ENCODE measurements around the gene NOL9. TPM values are rescaled to one million over a fixed set of nuclear protein-coding genes. Genes with fewer than 3 reads are reported as not detected.
A peak's percentile ranks its signal among the peaks of the same experiment; 100 is the strongest.

The NOL9 gene
- total and polyA plus RNA-seq, 4 donors, result 13.2 to 26.2 (median 23.7) TPM

DNA sequence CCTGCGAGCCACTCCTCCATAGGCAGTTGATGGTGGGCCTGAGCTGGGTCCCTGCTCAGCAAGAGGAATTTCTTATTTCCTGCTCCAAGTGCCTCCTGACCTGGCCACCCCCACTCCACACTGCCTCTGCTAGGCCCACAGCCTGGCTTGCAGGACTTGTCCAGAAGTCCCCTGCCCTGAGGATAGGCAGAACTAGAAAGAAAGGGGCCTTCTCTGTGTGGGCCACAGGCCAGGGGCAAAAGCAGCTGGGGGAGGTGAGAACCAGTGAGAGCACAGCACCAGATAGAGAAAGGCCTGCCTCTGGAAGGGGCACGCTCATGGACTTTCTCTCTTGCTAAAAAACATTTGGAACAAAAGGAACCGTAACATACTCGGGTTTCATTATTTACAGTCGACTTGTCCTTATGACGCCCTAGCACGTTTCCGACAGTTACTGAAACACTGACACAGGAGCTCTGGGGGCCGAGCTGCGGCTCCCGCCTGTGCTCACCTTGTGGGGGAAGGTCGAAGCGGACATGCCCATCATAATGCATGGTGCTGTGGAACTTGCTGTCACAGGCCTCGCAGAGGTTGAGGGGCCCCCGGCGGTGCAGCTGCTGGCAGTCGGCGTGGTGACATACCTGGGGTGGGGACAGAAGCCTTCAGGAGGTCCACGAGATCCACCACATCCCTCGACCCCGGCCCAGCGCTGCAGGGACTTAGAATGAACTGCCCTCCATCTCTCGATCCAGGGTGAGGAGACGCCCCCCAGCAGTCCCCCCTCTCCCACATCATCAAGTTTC, 77.1 kb downstream of the NOL9 start:
- no peak overlapping the region for H3K4me3 ChIP-seq (ENCODE audit: low read depth, low read length)
- 72% methylated on average over 24 of the region's 24 CpGs for WGBS (ENCODE audit: insufficient coverage)

DNA sequence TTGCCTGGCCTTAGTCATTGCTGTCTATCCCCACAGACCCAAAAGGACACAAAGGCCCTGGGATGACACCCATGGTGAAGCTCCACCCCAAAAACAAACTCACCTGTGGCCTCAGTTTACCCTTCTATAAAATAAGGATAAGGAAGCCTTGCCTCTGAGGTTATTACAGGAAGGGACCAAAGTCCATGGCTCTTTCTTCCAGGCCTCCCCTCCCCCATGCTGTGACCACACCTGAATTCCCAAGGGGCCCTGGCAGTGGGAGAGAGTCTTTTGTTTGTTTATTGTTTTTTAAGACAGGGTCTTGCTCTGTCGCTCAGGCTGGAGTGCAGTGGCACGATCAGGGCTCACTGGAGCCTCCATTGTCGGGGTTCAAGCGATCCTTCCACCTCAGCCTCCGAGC, 77.8 kb downstream of the NOL9 start:
- peaks cover 55% of the 10 kb centered on the region for H3K36me3 ChIP-seq (ENCODE audit: control insufficient read depth, insufficient read depth, low read length)
- 81% methylated on average over 5 of the region's 5 CpGs for WGBS (ENCODE audit: insufficient coverage)

More for the DNA sequence above, 77.1 kb downstream of the NOL9 start:
- DNase-seq (ENCODE audit: low read depth in 4 of 6, low spot score in 6 of 6), result no peak
- H3K36me3 ChIP-seq (ENCODE audit: control insufficient read depth, insufficient read depth, low read length), result peaks cover 47% of the 10 kb centered on the region
- no peaks in the 10 kb centered on the region for H3K27me3 ChIP-seq (ENCODE audit: control insufficient read depth, insufficient read depth, low read length)
- H3K9me3 ChIP-seq (ENCODE audit: control insufficient read depth, insufficient read depth, low read length), result no peaks in the 10 kb centered on the region
- H3K27ac ChIP-seq (ENCODE audit: low read depth, low read length), result no peak overlapping the region
- peaks cover 7% of the 10 kb centered on the region for H3K4me1 ChIP-seq (ENCODE audit: control insufficient read depth, insufficient read depth, low read length)

DNA sequence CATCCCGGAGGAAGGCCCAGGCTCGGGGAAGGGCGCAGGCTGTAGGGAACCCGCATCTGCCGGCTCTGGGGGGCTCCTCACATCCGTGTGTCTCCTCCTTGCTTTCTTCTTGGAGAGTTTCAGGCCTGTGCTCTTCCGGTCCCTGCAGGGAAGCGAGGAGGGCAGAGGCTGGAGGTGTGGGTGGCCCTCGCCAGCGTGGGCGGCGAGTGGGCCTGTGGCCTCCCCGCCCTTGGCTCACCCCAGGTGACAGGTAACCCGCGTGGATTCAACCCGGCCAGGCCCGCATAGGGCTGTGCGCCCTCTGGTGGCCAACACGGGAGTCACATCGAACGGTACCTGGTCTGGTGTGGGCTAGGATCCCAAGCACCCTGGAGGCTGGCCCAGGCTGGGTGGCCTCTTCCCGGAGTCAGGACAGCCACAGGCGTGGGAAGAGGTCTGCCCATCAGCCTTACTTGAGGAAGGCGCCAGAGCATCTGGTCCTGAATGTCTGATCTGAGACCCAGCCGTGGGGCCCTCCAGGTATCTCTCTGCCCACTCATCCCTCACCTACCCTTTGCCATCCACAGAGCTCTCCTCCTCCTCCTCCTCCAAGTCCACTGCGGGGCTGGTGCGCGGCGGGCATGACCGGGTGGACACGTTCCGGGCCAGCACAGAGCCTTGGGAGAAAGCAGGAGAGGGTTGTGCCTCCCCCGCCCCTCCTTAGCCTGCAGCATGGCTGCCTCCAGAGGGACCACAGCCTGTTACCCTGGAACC, 78.8 kb downstream of the NOL9 start:
- peak in 2 of 6 donors; percentile 61 to 74 for DNase-seq (ENCODE audit: low read depth in 4 of 6, low spot score in 6 of 6)
- Histone ChIP-seq H3K27ac (ENCODE audit: low read depth, low read length) (no peak overlapping the region), H3K4me3 (ENCODE audit: low read depth, low read length) (no peak overlapping the region), H3K27me3 (ENCODE audit: control insufficient read depth, insufficient read depth, low read length) (no peaks in the 10 kb centered on the region), H3K9me3 (ENCODE audit: control insufficient read depth, insufficient read depth, low read length) (no peaks in the 10 kb centered on the region), H3K4me1 (ENCODE audit: control insufficient read depth, insufficient read depth, low read length) (peaks cover 7% of the 10 kb centered on the region), H3K36me3 (ENCODE audit: control insufficient read depth, insufficient read depth, low read length) (peaks cover 64% of the 10 kb centered on the region)
- 27% methylated on average over 24 of the region's 33 CpGs for WGBS (ENCODE audit: insufficient coverage)

More for the DNA sequence above, 77.8 kb downstream of the NOL9 start:
- no peak overlapping the region for H3K27ac ChIP-seq (ENCODE audit: low read depth, low read length)
- H3K4me3 ChIP-seq (ENCODE audit: low read depth, low read length), result no peak overlapping the region
- peaks cover 7% of the 10 kb centered on the region for H3K4me1 ChIP-seq (ENCODE audit: control insufficient read depth, insufficient read depth, low read length)
- no peaks in the 10 kb centered on the region for H3K9me3 ChIP-seq (ENCODE audit: control insufficient read depth, insufficient read depth, low read length)
- no peaks in the 10 kb centered on the region for H3K27me3 ChIP-seq (ENCODE audit: control insufficient read depth, insufficient read depth, low read length)
- no peak for DNase-seq (ENCODE audit: low read depth in 4 of 6, low spot score in 6 of 6)

GRCh38 chr1:6474815-6475282, 79.5 kb downstream of the NOL9 start:
- H3K36me3 ChIP-seq (ENCODE audit: control insufficient read depth, insufficient read depth, low read length), result peaks cover 71% of the 10 kb centered on the region
- no peaks in the 10 kb centered on the region for H3K9me3 ChIP-seq (ENCODE audit: control insufficient read depth, insufficient read depth, low read length)
- H3K27me3 ChIP-seq (ENCODE audit: control insufficient read depth, insufficient read depth, low read length), result no peaks in the 10 kb centered on the region
- H3K4me3 ChIP-seq (ENCODE audit: low read depth, low read length), result no peak overlapping the region
- no peak overlapping the region for H3K27ac ChIP-seq (ENCODE audit: low read depth, low read length)
- 86% methylated on average over 10 of the region's 13 CpGs for WGBS (ENCODE audit: insufficient coverage)
- no peak for DNase-seq (ENCODE audit: low read depth in 4 of 6, low spot score in 6 of 6)
- peaks cover 7% of the 10 kb centered on the region for H3K4me1 ChIP-seq (ENCODE audit: control insufficient read depth, insufficient read depth, low read length)

DNA sequence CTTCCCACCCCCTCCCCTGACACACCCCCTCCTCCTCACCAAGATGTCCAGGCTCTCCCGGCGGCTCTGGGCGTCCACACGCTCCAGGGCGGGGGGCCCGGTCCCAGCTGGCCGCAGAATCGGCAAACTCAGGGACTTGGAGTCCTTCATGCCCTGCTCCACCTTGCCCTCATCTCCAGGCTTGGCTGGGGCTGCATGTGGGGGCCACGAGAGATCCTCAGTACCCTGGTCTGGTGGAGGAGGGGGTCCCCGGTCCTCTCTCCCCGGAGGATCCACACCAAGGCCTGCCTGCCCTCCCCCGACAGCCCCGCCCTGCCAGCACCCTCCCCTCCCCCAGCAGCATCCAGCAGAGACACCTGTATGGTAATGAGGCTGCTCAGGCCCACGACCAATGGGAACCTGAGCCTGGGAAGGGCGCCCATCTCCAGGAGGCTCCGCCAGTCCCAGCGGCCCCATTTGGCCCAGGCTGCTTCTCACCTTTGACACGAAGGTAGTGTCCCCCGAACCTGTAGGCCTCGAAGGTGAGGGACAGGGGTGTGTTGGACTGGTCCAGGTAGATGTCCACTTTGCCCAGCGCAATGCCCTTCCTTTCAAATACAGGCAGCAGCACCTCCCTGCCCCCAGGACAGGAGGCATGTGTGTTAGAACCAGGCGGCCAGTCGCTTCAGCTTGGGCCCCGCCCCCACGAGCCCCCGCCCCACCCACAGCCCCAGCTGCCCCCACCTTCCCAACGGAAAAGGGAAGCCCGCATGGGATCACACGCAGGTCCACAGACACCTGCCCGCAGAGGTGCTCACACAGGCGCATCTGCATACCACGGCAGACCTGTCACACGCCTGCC, 80.1 kb downstream of the NOL9 start:
- no peak overlapping the region for H3K4me3 ChIP-seq (ENCODE audit: low read depth, low read length)
- H3K27me3 ChIP-seq (ENCODE audit: control insufficient read depth, insufficient read depth, low read length), result no peaks in the 10 kb centered on the region
- no peaks in the 10 kb centered on the region for H3K9me3 ChIP-seq (ENCODE audit: control insufficient read depth, insufficient read depth, low read length)
- H3K4me1 ChIP-seq (ENCODE audit: control insufficient read depth, insufficient read depth, low read length), result peaks cover 7% of the 10 kb centered on the region
- H3K36me3 ChIP-seq (ENCODE audit: control insufficient read depth, insufficient read depth, low read length), result peaks cover 78% of the 10 kb centered on the region
- 76% methylated on average over 21 of the region's 33 CpGs for WGBS (ENCODE audit: insufficient coverage)
- no peak overlapping the region for H3K27ac ChIP-seq (ENCODE audit: low read depth, low read length)
- DNase-seq (ENCODE audit: low read depth in 4 of 6, low spot score in 6 of 6), result no peak

GRCh38 chr1:6473156-6473555, 81.2 kb downstream of the NOL9 start:
- DNase-seq (ENCODE audit: low read depth in 4 of 6, low spot score in 6 of 6), result no peak
- no peaks in the 10 kb centered on the region for H3K9me3 ChIP-seq (ENCODE audit: control insufficient read depth, insufficient read depth, low read length)
- no peaks in the 10 kb centered on the region for H3K27me3 ChIP-seq (ENCODE audit: control insufficient read depth, insufficient read depth, low read length)
- H3K4me3 ChIP-seq (ENCODE audit: low read depth, low read length), result no peak overlapping the region
- 91% methylated on average over 18 of the region's 18 CpGs for WGBS (ENCODE audit: insufficient coverage)
- peaks cover 7% of the 10 kb centered on the region for H3K4me1 ChIP-seq (ENCODE audit: control insufficient read depth, insufficient read depth, low read length)
- no peak overlapping the region for H3K27ac ChIP-seq (ENCODE audit: low read depth, low read length)
- H3K36me3 ChIP-seq (ENCODE audit: control insufficient read depth, insufficient read depth, low read length), result peaks cover 88% of the 10 kb centered on the region

- H3K27me3 ChIP-seq (ENCODE audit: control insufficient read depth, insufficient read depth, low read length), result peaks cover 2% of the 10 kb centered on the region
- H3K27ac ChIP-seq (ENCODE audit: low read depth, low read length), result no peak overlapping the region
- no peak overlapping the region for H3K4me3 ChIP-seq (ENCODE audit: low read depth, low read length)
- peaks cover 7% of the 10 kb centered on the region for H3K4me1 ChIP-seq (ENCODE audit: control insufficient read depth, insufficient read depth, low read length)
- DNase-seq (ENCODE audit: low read depth in 4 of 6, low spot score in 6 of 6), result no peak
- peaks cover 93% of the 10 kb centered on the region for H3K36me3 ChIP-seq (ENCODE audit: control insufficient read depth, insufficient read depth, low read length)
- 92% methylated on average over 9 of the region's 10 CpGs for WGBS (ENCODE audit: insufficient coverage)
- no peaks in the 10 kb centered on the region for H3K9me3 ChIP-seq (ENCODE audit: control insufficient read depth, insufficient read depth, low read length)
Observed at GRCh38 chr1:6472391-6472790, 81.9 kb downstream of the NOL9 start.

DNA sequence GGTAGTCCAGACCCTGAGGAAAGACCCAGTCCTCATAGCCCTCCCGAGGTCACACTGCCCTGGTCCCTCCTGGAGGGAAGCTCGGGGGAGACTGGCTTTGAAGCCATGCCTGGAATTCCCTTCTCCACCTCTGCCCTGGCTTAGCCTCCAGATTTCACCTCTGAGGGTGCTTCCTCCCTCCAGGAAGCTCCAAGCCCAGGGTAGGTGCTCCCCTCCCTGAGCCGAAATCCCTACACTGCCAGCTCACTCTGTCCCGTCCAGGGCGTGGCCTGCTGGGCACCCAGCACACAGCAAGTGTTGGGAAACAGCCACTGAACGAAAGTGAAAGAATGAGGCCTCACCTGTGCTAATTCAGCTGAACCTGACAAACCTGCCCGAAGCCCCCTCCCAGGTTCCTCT, 82.3 kb downstream of the NOL9 start:
- Histone ChIP-seq H3K9me3 (ENCODE audit: control insufficient read depth, insufficient read depth, low read length) (no peaks in the 10 kb centered on the region), H3K4me3 (ENCODE audit: low read depth, low read length) (no peak overlapping the region), H3K27me3 (ENCODE audit: control insufficient read depth, insufficient read depth, low read length) (peaks cover 3% of the 10 kb centered on the region), H3K36me3 (ENCODE audit: control insufficient read depth, insufficient read depth, low read length) (peaks cover 94% of the 10 kb centered on the region), H3K4me1 (ENCODE audit: control insufficient read depth, insufficient read depth, low read length) (peaks cover 7% of the 10 kb centered on the region), H3K27ac (ENCODE audit: low read depth, low read length) (no peak overlapping the region)
- WGBS (ENCODE audit: insufficient coverage), result 89% methylated on average over 7 of the region's 7 CpGs
- no peak for DNase-seq (ENCODE audit: low read depth in 4 of 6, low spot score in 6 of 6)
